Kidney (tissue), 14 donors: ENCODE data around the gene LRRC4C. TPM values are rescaled to one million over a fixed set of nuclear protein-coding genes. Genes with fewer than 3 reads are reported as not detected.

ENCODE experiments used
- DNase-seq, 5 donors: peaks; one replicate each; pipeline ENCODE4 v3.0.0-alpha.2; 2013 to 2020
- FAIRE-seq: peaks from 2 replicates; lab custom pipeline; 2012; peaks lifted over from hg19 to GRCh38; lab: Jason Lieb, UNC
- H3K27ac ChIP-seq, 2 donors: one replicate each; pipeline ENCODE4 v1.7.0; 2013; ENCODE audit warnings: low read depth in 2 of 2, low read length in 2 of 2, inconsistent platforms in 1 of 2
- H3K27me3 ChIP-seq: one replicate; pipeline ENCODE4 v1.7.1; 2013; ENCODE audit warnings: low read length, inconsistent platforms; ENCODE audit not compliant: control insufficient read depth, insufficient read depth
- H3K36me3 ChIP-seq, 3 donors: one replicate each; pipeline versions ENCODE4 v1.7.0 to v1.7.1; 2013; ENCODE audit warnings: low read length in 3 of 3, control low read depth in 1 of 3, inconsistent platforms in 1 of 3; ENCODE audit not compliant: insufficient read depth in 3 of 3, control insufficient read depth in 2 of 3
- H3K4me1 ChIP-seq, 3 donors: one replicate each; pipeline versions ENCODE4 v1.7.0 to v1.7.1; 2013; ENCODE audit warnings: low read length in 3 of 3, inconsistent platforms in 1 of 3, low read depth in 1 of 3; ENCODE audit not compliant: control insufficient read depth in 2 of 3, insufficient read depth in 2 of 3
- H3K4me3 ChIP-seq, 3 donors: one replicate each; pipeline versions ENCODE4 v1.7.0 to v1.8.1; 2013; ENCODE audit warnings: low read length in 3 of 3, control low read depth in 1 of 3, inconsistent platforms in 1 of 3
- H3K9ac ChIP-seq, 3 donors: one replicate each; pipeline versions ENCODE4 v1.7.0 to v1.7.1; 2013; ENCODE audit warnings: low read length in 3 of 3, control low read depth in 1 of 3, inconsistent platforms in 1 of 3
- H3K9me3 ChIP-seq, 3 donors: one replicate each; pipeline versions ENCODE4 v1.7.0 to v1.7.1; 2013; ENCODE audit warnings: low read length in 3 of 3, control low read depth in 1 of 3, inconsistent platforms in 1 of 3; ENCODE audit not compliant: control insufficient read depth in 2 of 3, insufficient read depth in 1 of 3
- intact Hi-C: fragments of 100-400 bp; cut with DNase I; formaldehyde crosslinking; loops from one replicate; pipeline ENCODE4 v1.11.1; 2022
- polyA plus RNA-seq: library from polyadenylated mRNA; stranded (reverse); fragments of 350-450 nt; fragmentation: Illumina TruSeq; extraction: RNeasy Lipid Tissue Mini Kit (QIAGEN cat#74804); gene quantifications from one replicate; pipeline ENCODE4 v1.2.3, GENCODE V29; 2014; ENCODE audit warnings: low read depth, low replicate concordance; ENCODE audit not compliant: insufficient read depth
- total RNA-seq: library from RNA; stranded (reverse); fragmentation: NEBNext Ultra II Directional; extraction: Animal tissue kit (Norgen Biotek cat#: 25700); gene quantifications from one replicate; pipeline ENCODE4 v1.2.1, GENCODE V29; 2021
- TF ChIP-seq, protein P1 (sequence below): IDR thresholded peaks from 3 replicates; pipeline ENCODE4 v1.5.1; 2012; ENCODE audit warnings: mild to moderate bottlenecking, moderate library complexity, borderline replicate concordance; ENCODE audit not compliant: insufficient read depth; ENCODE audit errors: extremely low read depth
- donor health status: control.
- donor health status: control.
- donor health status: control.
- donor health status: control.
- donor health status: control.
- donor health status: DM: yes; HTN: yes; CAD: no.
- donor health status: Normal renal cell carcinoma (clear cell type).

LRRC4C gene
- total and polyA plus RNA-seq, 2 donors from 2014 or later = 0.26 to 1.6 TPM

DNA sequence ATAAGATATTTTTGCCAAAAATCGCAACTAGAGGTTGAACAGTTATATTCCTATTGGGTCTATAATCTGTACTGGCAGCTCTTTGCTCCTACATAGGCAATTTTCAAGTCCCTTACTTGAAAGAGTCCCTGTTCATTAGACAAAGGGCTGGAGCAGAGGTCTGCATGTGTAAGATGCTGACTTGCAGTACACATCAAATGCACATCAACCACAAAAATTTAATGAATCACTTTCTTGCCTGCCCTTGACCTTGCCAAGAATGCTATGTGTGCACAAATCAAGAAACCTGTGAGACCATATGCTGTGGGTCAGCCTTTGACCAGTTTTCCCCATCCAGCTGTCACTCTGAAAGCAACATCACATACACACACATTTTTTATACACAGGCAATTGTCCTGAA lies 661.5 kb downstream of the LRRC4C start:
- Histone ChIP-seq H3K9me3 (no peaks in the 10 kb centered on the region), H3K27ac (no peak overlapping the region), H3K27me3 (no peaks in the 10 kb centered on the region), H3K9ac (no peak overlapping the region), H3K4me3 (no peak overlapping the region), H3K4me1 (no peaks in the 10 kb centered on the region), H3K36me3 (no peaks in the 10 kb centered on the region)
- FAIRE-seq (no peak), DNase-seq (peak in 1 of 5 donors; percentile 9)
- TF ChIP-seq, protein P1, sequence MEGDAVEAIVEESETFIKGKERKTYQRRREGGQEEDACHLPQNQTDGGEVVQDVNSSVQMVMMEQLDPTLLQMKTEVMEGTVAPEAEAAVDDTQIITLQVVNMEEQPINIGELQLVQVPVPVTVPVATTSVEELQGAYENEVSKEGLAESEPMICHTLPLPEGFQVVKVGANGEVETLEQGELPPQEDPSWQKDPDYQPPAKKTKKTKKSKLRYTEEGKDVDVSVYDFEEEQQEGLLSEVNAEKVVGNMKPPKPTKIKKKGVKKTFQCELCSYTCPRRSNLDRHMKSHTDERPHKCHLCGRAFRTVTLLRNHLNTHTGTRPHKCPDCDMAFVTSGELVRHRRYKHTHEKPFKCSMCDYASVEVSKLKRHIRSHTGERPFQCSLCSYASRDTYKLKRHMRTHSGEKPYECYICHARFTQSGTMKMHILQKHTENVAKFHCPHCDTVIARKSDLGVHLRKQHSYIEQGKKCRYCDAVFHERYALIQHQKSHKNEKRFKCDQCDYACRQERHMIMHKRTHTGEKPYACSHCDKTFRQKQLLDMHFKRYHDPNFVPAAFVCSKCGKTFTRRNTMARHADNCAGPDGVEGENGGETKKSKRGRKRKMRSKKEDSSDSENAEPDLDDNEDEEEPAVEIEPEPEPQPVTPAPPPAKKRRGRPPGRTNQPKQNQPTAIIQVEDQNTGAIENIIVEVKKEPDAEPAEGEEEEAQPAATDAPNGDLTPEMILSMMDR = no peak
- intact Hi-C loops = no loop called here

DNA sequence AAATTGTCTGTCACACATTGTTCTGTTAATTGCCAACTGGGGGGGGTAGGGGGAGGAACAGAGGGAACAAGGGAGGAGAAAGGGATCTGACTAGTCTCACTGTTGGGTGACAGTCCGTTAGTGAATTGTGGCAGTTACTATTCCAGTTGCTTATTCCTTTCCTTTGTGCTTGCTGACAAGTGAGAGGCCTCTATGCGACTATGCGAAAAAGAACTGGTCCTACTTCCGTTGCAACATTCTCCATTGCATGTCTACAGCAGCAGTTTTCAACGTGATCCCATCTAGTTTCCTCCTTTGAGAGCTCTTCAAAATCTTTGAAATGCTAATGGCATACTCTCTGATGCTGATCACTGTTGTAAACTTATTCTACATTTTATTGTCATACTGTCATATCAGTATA lies 672.2 kb downstream of the LRRC4C start:
- Histone ChIP-seq H3K27ac (no peak overlapping the region), H3K9me3 (no peaks in the 10 kb centered on the region), H3K27me3 (no peaks in the 10 kb centered on the region), H3K9ac (no peak overlapping the region), H3K36me3 (no peaks in the 10 kb centered on the region), H3K4me1 (no peaks in the 10 kb centered on the region), H3K4me3 (no peak overlapping the region)
- no peak for FAIRE-seq
- no peak for DNase-seq
- intact Hi-C loops = no loop called here
- TF ChIP-seq, protein P1 = no peak

DNA sequence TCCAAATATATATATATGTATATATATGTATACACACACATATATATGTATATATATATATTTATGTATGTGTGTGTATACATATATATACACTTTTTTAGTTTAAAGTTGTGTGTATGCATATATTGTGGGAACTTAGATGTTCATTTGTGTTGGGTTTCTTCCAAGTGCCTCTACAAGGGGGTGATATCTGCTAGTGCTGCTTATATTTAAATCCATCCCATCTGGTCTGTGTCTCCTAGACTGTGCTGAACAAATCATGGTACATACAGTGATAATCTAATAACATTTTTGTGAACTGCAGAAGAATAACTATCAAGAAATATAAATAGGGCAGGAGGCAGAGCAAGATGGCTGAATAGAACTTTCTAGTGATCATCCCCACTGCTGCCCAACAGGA lies 696.4 kb downstream of the LRRC4C start:
- DNase-seq = no peak
- Histone ChIP-seq H3K9me3 (no peaks in the 10 kb centered on the region), H3K4me3 (no peak overlapping the region), H3K36me3 (no peaks in the 10 kb centered on the region), H3K4me1 (no peaks in the 10 kb centered on the region), H3K27ac (no peak overlapping the region), H3K9ac (no peak overlapping the region), H3K27me3 (no peaks in the 10 kb centered on the region)
- TF ChIP-seq, protein P1 = no peak
- intact Hi-C loops = no loop called here
- FAIRE-seq = no peak

DNA sequence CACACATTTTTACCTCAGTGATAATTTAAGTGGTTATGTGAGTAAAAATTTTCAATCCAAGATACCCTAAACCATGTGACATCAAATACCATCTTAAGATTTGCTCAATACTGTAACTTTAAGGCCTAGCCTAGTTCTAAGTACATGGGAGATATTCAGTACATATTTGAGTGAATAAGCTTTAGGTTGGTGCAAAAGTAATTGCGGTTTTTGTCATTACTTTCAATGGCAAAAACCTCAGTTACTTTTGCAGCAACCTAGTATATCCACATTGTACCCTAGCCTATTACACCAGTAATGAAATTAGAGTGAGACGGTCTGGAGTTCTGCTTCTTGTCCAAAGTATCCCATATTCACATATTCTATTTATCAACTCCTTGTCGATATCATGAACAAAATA lies 700.1 kb downstream of the LRRC4C start:
- H3K36me3 ChIP-seq = no peaks in the 10 kb centered on the region
- no peaks in the 10 kb centered on the region for H3K4me1 ChIP-seq
- no peak for FAIRE-seq
- intact Hi-C loops = no loop called here
- no peak for DNase-seq
- H3K27me3 ChIP-seq = no peaks in the 10 kb centered on the region
- no peaks in the 10 kb centered on the region for H3K9me3 ChIP-seq
- no peak overlapping the region for H3K4me3 ChIP-seq
- H3K27ac ChIP-seq = no peak overlapping the region
- TF ChIP-seq, protein P1 = no peak
- no peak overlapping the region for H3K9ac ChIP-seq
